ENCODE data around the gene LMCD1.

- TF ChIP-seq CTCF (conservative IDR thresholded peaks at IDR 0.05 in 1 of 2, IDR thresholded peaks at IDR 0.05 in 1 of 2; ENCODE audit: extremely low read depth in 1 of 2, insufficient read depth in 1 of 2, low read depth in 1 of 2, low read length in 2 of 2) (no peak), EZH2 (IDR thresholded peaks at IDR 0.05; ENCODE audit: borderline replicate concordance, low read length) (no peak)
These were observed 8.7 kb upstream of the LMCD1 start for GRCh38 chr3:8492744-8493511.

All from mammary epithelial cell (primary cell).